Kidney (tissue), 14 donors: Measurements from ENCODE around the gene LMNTD1. TPM values are rescaled to one million over a fixed set of nuclear protein-coding genes. Genes with fewer than 3 reads are reported as not detected.
A peak's percentile ranks its signal among the peaks of the same experiment; 100 is the strongest.

Experiments
- DNase-seq, 5 donors: peaks; one replicate each; pipeline ENCODE4 v3.0.0-alpha.2; 2013 to 2020
- FAIRE-seq: peaks from 2 replicates; lab custom pipeline; 2012; peaks lifted over from hg19 to GRCh38; lab: Jason Lieb, UNC
- H3K27ac ChIP-seq, 2 donors: one replicate each; pipeline ENCODE4 v1.7.0; 2013; ENCODE audit warnings: low read depth in 2 of 2, low read length in 2 of 2, inconsistent platforms in 1 of 2
- H3K27me3 ChIP-seq: one replicate; pipeline ENCODE4 v1.7.1; 2013; ENCODE audit warnings: low read length, inconsistent platforms; ENCODE audit not compliant: control insufficient read depth, insufficient read depth
- H3K36me3 ChIP-seq, 3 donors: one replicate each; pipeline versions ENCODE4 v1.7.0 to v1.7.1; 2013; ENCODE audit warnings: low read length in 3 of 3, control low read depth in 1 of 3, inconsistent platforms in 1 of 3; ENCODE audit not compliant: insufficient read depth in 3 of 3, control insufficient read depth in 2 of 3
- H3K4me1 ChIP-seq, 3 donors: one replicate each; pipeline versions ENCODE4 v1.7.0 to v1.7.1; 2013; ENCODE audit warnings: low read length in 3 of 3, inconsistent platforms in 1 of 3, low read depth in 1 of 3; ENCODE audit not compliant: control insufficient read depth in 2 of 3, insufficient read depth in 2 of 3
- H3K4me3 ChIP-seq, 3 donors: one replicate each; pipeline versions ENCODE4 v1.7.0 to v1.8.1; 2013; ENCODE audit warnings: low read length in 3 of 3, control low read depth in 1 of 3, inconsistent platforms in 1 of 3
- H3K9ac ChIP-seq, 3 donors: one replicate each; pipeline versions ENCODE4 v1.7.0 to v1.7.1; 2013; ENCODE audit warnings: low read length in 3 of 3, control low read depth in 1 of 3, inconsistent platforms in 1 of 3
- H3K9me3 ChIP-seq, 3 donors: one replicate each; pipeline versions ENCODE4 v1.7.0 to v1.7.1; 2013; ENCODE audit warnings: low read length in 3 of 3, control low read depth in 1 of 3, inconsistent platforms in 1 of 3; ENCODE audit not compliant: control insufficient read depth in 2 of 3, insufficient read depth in 1 of 3
- CTCF ChIP-seq: IDR thresholded peaks from 3 replicates; pipeline ENCODE4 v1.5.1; 2012; ENCODE audit warnings: mild to moderate bottlenecking, moderate library complexity, borderline replicate concordance; ENCODE audit not compliant: insufficient read depth; ENCODE audit errors: extremely low read depth
- intact Hi-C: fragments of 100-400 bp; cut with DNase I; formaldehyde crosslinking; loops from one replicate; pipeline ENCODE4 v1.11.1; 2022
- polyA plus RNA-seq: library from polyadenylated mRNA; stranded (reverse); fragments of 350-450 nt; fragmentation: Illumina TruSeq; extraction: RNeasy Lipid Tissue Mini Kit (QIAGEN cat#74804); gene quantifications from one replicate; pipeline ENCODE4 v1.2.3, GENCODE V29; 2014; ENCODE audit warnings: low read depth, low replicate concordance; ENCODE audit not compliant: insufficient read depth
- total RNA-seq: library from RNA; stranded (reverse); fragmentation: NEBNext Ultra II Directional; extraction: Animal tissue kit (Norgen Biotek cat#: 25700); gene quantifications from one replicate; pipeline ENCODE4 v1.2.1, GENCODE V29; 2021
- donor health status: control.
- donor health status: control.
- donor health status: control.
- donor health status: control.
- donor health status: control.
- donor health status: DM: yes; HTN: yes; CAD: no.
- donor health status: Normal renal cell carcinoma (clear cell type).

LMNTD1 gene
- total and polyA plus RNA-seq, 2 donors from 2014 or later: not detected

- FAIRE-seq: no peak
- peaks cover 0 to 2% (median 0%) of the 10 kb centered on the region in 3 donors for H3K4me1 ChIP-seq
- intact Hi-C loops: no loop called here
- no peak overlapping the region for H3K9ac ChIP-seq
- no peak overlapping the region for H3K4me3 ChIP-seq
- DNase-seq: no peak
- H3K27ac ChIP-seq: no peak overlapping the region
- TF ChIP-seq CTCF: no peak
- no peaks in the 10 kb centered on the region for H3K27me3 ChIP-seq
- H3K36me3 ChIP-seq: no peaks in the 10 kb centered on the region
- no peaks in the 10 kb centered on the region for H3K9me3 ChIP-seq
These were observed 114.4 kb downstream of the LMNTD1 start for GRCh38 chr12:25438638-25439037.

GRCh38 chr12:25436206-25437030 is 116.7 kb downstream of the LMNTD1 start:
- FAIRE-seq (peak; percentile 85), DNase-seq (peak in 3 of 5 donors; percentile 41 to 88 (median 76))
- Histone ChIP-seq H3K4me1 (peaks cover 0 to 2% (median 0%) of the 10 kb centered on the region in 3 donors), H3K4me3 (peak overlapping the region; percentile 21 to 75 (median 75)), H3K27me3 (no peaks in the 10 kb centered on the region), H3K27ac (no peak overlapping the region), H3K9me3 (no peaks in the 10 kb centered on the region), H3K36me3 (no peaks in the 10 kb centered on the region), H3K9ac (peak overlapping the region in 2 of 3 donors; percentile 65)
- TF ChIP-seq CTCF: peak; percentile 78
- intact Hi-C loops: no loop called here

GRCh38 chr12:25435431-25435830 is 117.7 kb downstream of the LMNTD1 start:
- no peaks in the 10 kb centered on the region for H3K36me3 ChIP-seq
- DNase-seq (no peak), FAIRE-seq (no peak)
- no peak overlapping the region for H3K9ac ChIP-seq
- H3K4me1 ChIP-seq: peaks cover 0 to 2% (median 0%) of the 10 kb centered on the region in 3 donors
- intact Hi-C loops: no loop called here
- no peak overlapping the region for H3K4me3 ChIP-seq
- H3K27me3 ChIP-seq: no peaks in the 10 kb centered on the region
- no peak for TF ChIP-seq CTCF
- H3K27ac ChIP-seq: no peak overlapping the region
- H3K9me3 ChIP-seq: no peaks in the 10 kb centered on the region
